K562 (cell line): ENCODE results near the gene OTOP3.
"Not testable (repeated sequence)": the region's sequence is repeated elsewhere in the genome, so short reads cannot be mapped to it uniquely, and the experiment has no call there.

Experiments used
- EP300 ChIP-seq: IDR thresholded peaks from 2 replicates; pipeline ENCODE4 v1.6.1; 2012; ENCODE audit warnings: low read length, improper control_type of control experiment
- MTF1 ChIP-seq: fragments of 250-450 bp; sonication (Bioruptor Pico); IDR thresholded peaks from 2 replicates; pipeline ENCODE4 v1.9.0; 2021; ENCODE audit warnings: moderate library complexity, mild to moderate bottlenecking, inconsistent platforms, borderline replicate concordance
- POLR2AphosphoS5 ChIP-seq: IDR thresholded peaks from 2 replicates; pipeline ENCODE4 v1.6.1; 2011; ENCODE audit warnings: mild to moderate bottlenecking, low read depth, low read length, moderate library complexity; ENCODE audit not compliant: control insufficient read depth, insufficient read depth
- TAF1 ChIP-seq: IDR thresholded peaks from 2 replicates; pipeline ENCODE4 v1.6.1; 2011; ENCODE audit warnings: mild to moderate bottlenecking, low read length, moderate library complexity; ENCODE audit not compliant: insufficient read depth, control insufficient read depth, severe bottlenecking; ENCODE audit errors: extremely low read depth
- ZZZ3 ChIP-seq: fragments of 450-650 bp; IDR thresholded peaks from 2 replicates; pipeline ENCODE4 v1.6.1; 2016; ENCODE audit warnings: antibody characterized with exemption, mild to moderate bottlenecking, moderate library complexity

GRCh38 chr17:74969501-74969900 is 33.8 kb downstream of the OTOP3 start:
- not testable (repeated sequence) for TF ChIP-seq MTF1 (CRISPR knock-in tag); POLR2AphosphoS5; ZZZ3; EP300; TAF1
